Gastrocnemius medialis (tissue), 4 donors: Measurements from ENCODE around the gene CXXC5. TPM values are rescaled to one million over a fixed set of nuclear protein-coding genes. Genes with fewer than 3 reads are reported as not detected.

Source experiments
- ATAC-seq, 2 donors: fragments of 150-250 bp; one replicate each; pipeline ENCODE4 v1.9.1; 2016
- DNase-seq, 2 donors: peaks; one replicate each; pipeline ENCODE4 v3.0.0-alpha.2; 2019
- H3K27ac ChIP-seq, 4 donors: fragments of 200-600 bp; sonication (generic); 1 replicate in 1 of 4; 2 replicates in 3 of 4; pipeline ENCODE4 v1.5.1; 2016 to 2018; ENCODE audit warnings: mild to moderate bottlenecking in 2 of 4, moderate library complexity in 1 of 4
- H3K27me3 ChIP-seq, 3 donors: fragments of 200-600 bp; sonication (generic) in 2 of 3; 1 replicate in 1 of 3; 2 replicates in 2 of 3; pipeline versions ENCODE4 v1.5.1 to v1.6.0; 2016 to 2019; ENCODE audit warnings: mild to moderate bottlenecking in 1 of 3, moderate library complexity in 1 of 3
- H3K36me3 ChIP-seq, 2 donors: fragments of 200-600 bp; sonication (generic) in 1 of 2; one replicate each; pipeline ENCODE4 v1.5.1; 2017 to 2018
- H3K4me1 ChIP-seq, 2 donors: fragments of 200-600 bp; sonication (generic) in 1 of 2; one replicate each; pipeline ENCODE4 v1.5.1; 2016 to 2017; ENCODE audit warnings: mild to moderate bottlenecking in 2 of 2
- H3K4me3 ChIP-seq, 4 donors: fragments of 200-600 bp; sonication (generic) in 3 of 4; 1 replicate in 1 of 4; 2 replicates in 3 of 4; pipeline ENCODE4 v1.5.1; 2016 to 2019; ENCODE audit warnings: mild to moderate bottlenecking in 2 of 4
- H3K9me3 ChIP-seq, 3 donors: fragments of 200-600 bp; sonication (generic) in 2 of 3; 1 replicate in 1 of 3; 2 replicates in 2 of 3; pipeline ENCODE4 v1.5.1; 2016 to 2019
- CTCF ChIP-seq, 5 experiments: fragments of 450-650 bp in 3 of 5; fragments of 200-600 bp in 2 of 5; sonication (generic) in 2 of 5; IDR thresholded peaks in 4 of 5; conservative IDR thresholded peaks in 1 of 5; 1 replicate in 4 of 5; 2 replicates in 1 of 5; pipeline ENCODE4 v1.5.1; 2016 to 2019; ENCODE audit warnings: antibody characterized with exemption in 5 of 5, mild to moderate bottlenecking in 3 of 5, moderate library complexity in 3 of 5
- POLR2A ChIP-seq, 2 donors: fragments of 450-650 bp; IDR thresholded peaks; one replicate each; pipeline ENCODE4 v1.6.1; 2017; ENCODE audit warnings: antibody characterized with exemption in 2 of 2, mild to moderate bottlenecking in 2 of 2, moderate library complexity in 2 of 2
- in situ Hi-C, 4 donors: fragments of 200-750 bp; cut with MboI; loops; one replicate each; pipeline versions ENCODE4 v1.15.0 to v1.8.0; 2017; ENCODE audit warnings: low sequenced_read_pairs in 4 of 4
- intact Hi-C: fragments of 100-400 bp; cut with DNase I; formaldehyde crosslinking; loops from one replicate; pipeline ENCODE4 v1.15.1; 2023; ENCODE audit warnings: low total_unique reads
- total RNA-seq, 4 donors: library from RNA; depleted of rRNA; stranded (reverse); fragments of >200 nt; gene quantifications; one replicate each; pipeline versions ENCODE4 v1.1.0 to v1.2.3, GENCODE V29; 2016

CXXC5 gene
- total RNA-seq, 4 donors from 2014 or later = 38.5 to 83.8 (median 60.9) TPM

GRCh38 chr5:139650031-139650688 lies 2.0 kb downstream of the CXXC5 start:
- in situ Hi-C loops = no loop called here
- no peak for ATAC-seq

GRCh38 chr5:139650689-139651042 lies 2.5 kb downstream of the CXXC5 start:
- peak overlapping the region; percentile 77 to 92 (median 90) for H3K4me3 ChIP-seq
- TF ChIP-seq POLR2A (IDR thresholded peaks at IDR 0.05) (no peak), CTCF (IDR thresholded peaks at IDR 0.05 in 4 of 5, conservative IDR thresholded peaks at IDR 0.05 in 1 of 5) (no peak)
- DNase-seq (peak in 1 of 2 donors; percentile 69), ATAC-seq (peak in 1 of 2 donors; percentile 5)
- intact Hi-C loops (no loop called here), in situ Hi-C loops (no loop called here)
- no peaks in the 10 kb centered on the region for H3K27me3 ChIP-seq
- H3K4me1 ChIP-seq = peaks cover 57% of the 10 kb centered on the region in 2 donors
- H3K27ac ChIP-seq = peak overlapping the region; percentile 97 to 99 (median 98)
- no peaks in the 10 kb centered on the region for H3K36me3 ChIP-seq
- no peaks in the 10 kb centered on the region for H3K9me3 ChIP-seq

More at GRCh38 chr5:139650031-139650688, 2.0 kb downstream of the CXXC5 start:
- Histone ChIP-seq H3K4me3 (peak overlapping the region; percentile 77 to 92 (median 90)), H3K27ac (peak overlapping the region; percentile 97 to 99 (median 98)), H3K36me3 (no peaks in the 10 kb centered on the region), H3K4me1 (peaks cover 52% of the 10 kb centered on the region in 2 donors), H3K27me3 (no peaks in the 10 kb centered on the region), H3K9me3 (no peaks in the 10 kb centered on the region)
- TF ChIP-seq CTCF (IDR thresholded peaks at IDR 0.05 in 4 of 5, conservative IDR thresholded peaks at IDR 0.05 in 1 of 5) (peak; percentile 57 to 64 (median 58)), POLR2A (IDR thresholded peaks at IDR 0.05) (no peak)
- intact Hi-C loops = no loop called here
- DNase-seq = peak in 1 of 2 donors; percentile 58

- intact Hi-C loops = no loop called here
- Histone ChIP-seq H3K27me3 (no peaks in the 10 kb centered on the region), H3K9me3 (no peaks in the 10 kb centered on the region), H3K36me3 (no peaks in the 10 kb centered on the region), H3K4me3 (peak overlapping the region; percentile 77 to 92 (median 90)), H3K27ac (peak overlapping the region; percentile 97 to 99 (median 98)), H3K4me1 (peaks cover 63% of the 10 kb centered on the region in 2 donors)
- peak; percentile 41 to 52 for ATAC-seq
- TF ChIP-seq POLR2A (IDR thresholded peaks at IDR 0.05) = peak; percentile 85 to 94
- no peak for TF ChIP-seq CTCF (IDR thresholded peaks at IDR 0.05 in 4 of 5, conservative IDR thresholded peaks at IDR 0.05 in 1 of 5)
- DNase-seq = peak; percentile 95 to 97
- in situ Hi-C loops = no loop called here
Measured at GRCh38 chr5:139651043-139651834, 3.1 kb downstream of the CXXC5 start.

GRCh38 chr5:139651853-139652787 lies 4.0 kb downstream of the CXXC5 start:
- Histone ChIP-seq H3K27ac (peak overlapping the region; percentile 97 to 99 (median 98)), H3K4me1 (peaks cover 69 to 70% of the 10 kb centered on the region in 2 donors), H3K36me3 (no peaks in the 10 kb centered on the region), H3K27me3 (no peaks in the 10 kb centered on the region), H3K4me3 (peak overlapping the region; percentile 27 to 77 (median 36)), H3K9me3 (no peaks in the 10 kb centered on the region)
- in situ Hi-C loops (no loop called here), intact Hi-C loops (loop anchor here (1.0 kb wide), 1 partner anchor 33 kb away; no protein-coding TSS in a partner anchor)
- TF ChIP-seq CTCF (IDR thresholded peaks at IDR 0.05 in 4 of 5, conservative IDR thresholded peaks at IDR 0.05 in 1 of 5) (no peak), POLR2A (IDR thresholded peaks at IDR 0.05) (peak; percentile 53 to 87)
- peak; percentile 35 to 56 for ATAC-seq
- DNase-seq = peak; percentile 83 to 92
